ENCODE results near the gene LANCL1.
"Not testable (repeated sequence)": the region's sequence is repeated elsewhere in the genome, so short reads cannot be mapped to it uniquely, and the experiment has no call there.

Gene LANCL1

GRCh38 chr2:210443527-210443926 is 33.0 kb downstream of the LANCL1 start:
- Mint-ChIP-seq H3K4me1 (ENCODE audit: low read depth) (peaks cover 5% of the 10 kb centered on the region), H3K36me3 (ENCODE audit: low read depth) (peaks cover 65% of the 10 kb centered on the region), H3K27ac (no peak overlapping the region), H3K9me3 (peaks cover 12% of the 10 kb centered on the region), H3K27me3 (no peaks in the 10 kb centered on the region), H3K4me3 (no peak overlapping the region)

GRCh38 chr2:210442878-210443277 is 33.7 kb downstream of the LANCL1 start:
- H3K4me1 Mint-ChIP-seq (ENCODE audit: low read depth): peaks cover 5% of the 10 kb centered on the region
- peaks cover 61% of the 10 kb centered on the region for H3K36me3 Mint-ChIP-seq (ENCODE audit: low read depth)
- no peaks in the 10 kb centered on the region for H3K27me3 Mint-ChIP-seq
- H3K27ac Mint-ChIP-seq: no peak overlapping the region
- H3K9me3 Mint-ChIP-seq: peaks cover 5% of the 10 kb centered on the region
- H3K4me3 Mint-ChIP-seq: no peak overlapping the region

- H3K9me3 Mint-ChIP-seq: peaks cover 2% of the 10 kb centered on the region
- H3K36me3 Mint-ChIP-seq (ENCODE audit: low read depth): peaks cover 57% of the 10 kb centered on the region
- H3K27me3 Mint-ChIP-seq: no peaks in the 10 kb centered on the region
- H3K27ac Mint-ChIP-seq: no peak overlapping the region
- peaks cover 5% of the 10 kb centered on the region for H3K4me1 Mint-ChIP-seq (ENCODE audit: low read depth)
- no peak overlapping the region for H3K4me3 Mint-ChIP-seq
Observed at GRCh38 chr2:210442457-210442856, 34.1 kb downstream of the LANCL1 start.

DNA sequence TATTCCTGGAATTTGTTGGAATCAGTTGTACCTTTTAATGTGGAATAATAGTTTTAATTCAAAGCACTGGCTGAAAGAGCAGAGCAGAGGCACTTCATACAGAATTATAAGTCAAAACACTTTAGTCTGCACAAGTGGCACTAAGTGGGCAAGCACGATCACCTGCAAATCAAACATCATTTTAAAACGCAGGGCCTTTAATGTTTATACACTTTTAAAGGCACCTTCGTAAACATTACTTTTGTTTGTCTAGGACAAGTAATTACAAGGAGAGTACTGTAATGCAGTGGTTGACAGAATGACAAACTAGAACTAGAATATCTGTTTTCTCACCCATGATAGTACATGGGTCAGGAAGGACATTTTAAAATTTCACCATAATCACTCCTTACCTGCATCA is 36.4 kb downstream of the LANCL1 start:
- Mint-ChIP-seq H3K9me3 (no peaks in the 10 kb centered on the region), H3K27ac (no peak overlapping the region), H3K4me3 (no peak overlapping the region), H3K4me1 (ENCODE audit: low read depth) (peaks cover 5% of the 10 kb centered on the region), H3K27me3 (no peaks in the 10 kb centered on the region), H3K36me3 (ENCODE audit: low read depth) (peaks cover 57% of the 10 kb centered on the region)

DNA sequence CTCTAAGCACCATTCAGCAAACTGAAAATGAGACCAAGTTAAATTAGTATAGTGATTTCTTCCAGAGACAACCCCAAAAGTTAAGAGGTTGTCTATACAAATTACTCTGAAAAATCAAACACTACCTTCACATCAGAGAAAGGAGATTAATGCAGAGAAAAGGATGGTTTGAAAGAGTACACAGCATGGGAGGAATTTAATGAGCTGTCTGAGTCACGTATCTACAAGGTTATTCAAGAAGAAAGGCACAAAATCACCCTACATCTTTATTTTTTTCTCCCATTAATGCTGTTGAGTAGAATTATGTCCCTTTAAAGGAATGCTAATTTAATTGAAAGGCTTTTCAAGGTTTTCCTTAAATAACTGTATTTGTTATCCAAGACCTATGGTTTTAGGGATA is 41.1 kb downstream of the LANCL1 start:
- Mint-ChIP-seq H3K9me3 (peaks cover 4% of the 10 kb centered on the region), H3K4me1 (ENCODE audit: low read depth) (no peaks in the 10 kb centered on the region), H3K36me3 (ENCODE audit: low read depth) (peaks cover 80% of the 10 kb centered on the region), H3K27ac (no peak overlapping the region), H3K27me3 (no peaks in the 10 kb centered on the region), H3K4me3 (no peak overlapping the region)

DNA sequence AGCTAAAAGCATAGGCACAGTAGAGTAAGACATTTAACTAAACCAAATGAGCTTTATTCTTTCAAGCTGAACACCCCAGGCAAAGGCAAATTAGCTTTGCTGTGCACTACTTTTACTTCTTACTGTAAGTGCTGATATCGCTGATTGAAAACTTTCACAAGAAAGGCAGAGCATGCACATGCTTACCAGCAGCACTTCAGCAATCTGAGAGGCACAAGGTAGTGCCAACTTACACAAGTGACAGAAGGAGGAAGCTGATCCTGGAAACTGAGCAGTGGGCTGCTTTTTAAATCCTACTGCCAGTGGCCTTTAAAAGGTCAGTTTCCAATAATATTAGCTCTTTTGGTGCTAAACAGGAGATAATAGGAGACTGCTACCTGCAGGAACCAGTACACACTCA is 43.9 kb downstream of the LANCL1 start:
- Mint-ChIP-seq H3K36me3 (ENCODE audit: low read depth) (peaks cover 89% of the 10 kb centered on the region), H3K27me3 (no peaks in the 10 kb centered on the region)

GRCh38 chr2:210429403-210430137 is 47.0 kb downstream of the LANCL1 start:
- no peak overlapping the region for H3K27ac Mint-ChIP-seq
- no peaks in the 10 kb centered on the region for H3K4me1 Mint-ChIP-seq (ENCODE audit: low read depth)
- peaks cover 93% of the 10 kb centered on the region for H3K36me3 Mint-ChIP-seq (ENCODE audit: low read depth)
- no peaks in the 10 kb centered on the region for H3K27me3 Mint-ChIP-seq
- peaks cover 35% of the 10 kb centered on the region for H3K9me3 Mint-ChIP-seq
- H3K4me3 Mint-ChIP-seq: no peak overlapping the region

More for the DNA sequence above, 43.9 kb downstream of the LANCL1 start:
- Mint-ChIP-seq H3K9me3 (peaks cover 11% of the 10 kb centered on the region), H3K4me1 (ENCODE audit: low read depth) (no peaks in the 10 kb centered on the region), H3K4me3 (no peak overlapping the region), H3K27ac (no peak overlapping the region)

DNA sequence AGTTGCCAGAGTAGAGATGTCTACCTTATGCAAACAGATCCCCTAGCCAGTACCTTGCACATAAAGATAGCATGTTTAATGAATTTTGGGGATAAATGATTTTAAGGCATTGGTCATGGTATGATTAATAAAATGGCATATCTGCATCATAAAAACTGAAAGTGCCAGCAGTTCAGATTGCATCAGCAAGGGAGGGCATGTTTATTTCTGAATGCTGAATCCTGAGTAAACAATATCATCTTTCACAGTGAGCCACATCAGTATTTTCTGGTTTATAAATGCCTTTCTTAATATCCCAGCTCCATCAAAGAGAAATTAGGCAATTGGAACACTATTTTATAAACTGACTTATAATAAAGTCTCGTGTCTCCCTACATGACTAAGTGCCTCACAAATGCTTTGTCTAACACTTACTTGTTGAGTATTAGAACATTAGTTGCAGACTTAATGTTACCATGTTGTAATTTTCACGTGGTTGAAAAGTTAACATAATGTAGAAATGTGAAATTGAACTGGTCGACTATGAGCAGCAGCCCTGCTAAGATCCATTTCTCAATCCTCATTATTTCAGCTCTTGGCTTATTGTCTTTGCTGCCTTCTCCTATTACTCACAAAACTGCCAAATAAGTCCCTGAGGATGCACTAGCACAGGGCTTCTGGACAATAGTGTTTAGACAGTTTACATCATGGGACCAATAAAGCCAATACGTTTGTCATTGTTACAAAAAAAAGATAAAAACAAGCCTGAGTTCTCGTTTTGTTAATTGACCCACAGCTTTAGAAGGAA is 48.0 kb downstream of the LANCL1 start:
- peaks cover 83% of the 10 kb centered on the region for H3K36me3 Mint-ChIP-seq (ENCODE audit: low read depth)

GRCh38 chr2:210427309-210427708 is 49.2 kb downstream of the LANCL1 start:
- H3K4me3 Mint-ChIP-seq; H3K4me1 Mint-ChIP-seq (ENCODE audit: low read depth); H3K27me3 Mint-ChIP-seq; H3K27ac Mint-ChIP-seq: not testable (repeated sequence)
- Mint-ChIP-seq H3K36me3 (ENCODE audit: low read depth) (peaks cover 70% of the 10 kb centered on the region), H3K9me3 (peaks cover 36% of the 10 kb centered on the region)

More for the DNA sequence above, 48.0 kb downstream of the LANCL1 start:
- Mint-ChIP-seq H3K27me3 (no peaks in the 10 kb centered on the region), H3K27ac (no peak overlapping the region), H3K4me3 (no peak overlapping the region), H3K9me3 (peaks cover 35% of the 10 kb centered on the region), H3K4me1 (ENCODE audit: low read depth) (no peaks in the 10 kb centered on the region)

GRCh38 chr2:210422366-210422765 is 54.2 kb downstream of the LANCL1 start:
- H3K27me3 Mint-ChIP-seq: peaks cover 13% of the 10 kb centered on the region
- H3K27ac Mint-ChIP-seq: no peak overlapping the region
- peaks cover 21% of the 10 kb centered on the region for H3K36me3 Mint-ChIP-seq (ENCODE audit: low read depth)
- H3K4me1 Mint-ChIP-seq (ENCODE audit: low read depth): no peaks in the 10 kb centered on the region
- peaks cover 26% of the 10 kb centered on the region for H3K9me3 Mint-ChIP-seq
- H3K4me3 Mint-ChIP-seq: no peak overlapping the region

DNA sequence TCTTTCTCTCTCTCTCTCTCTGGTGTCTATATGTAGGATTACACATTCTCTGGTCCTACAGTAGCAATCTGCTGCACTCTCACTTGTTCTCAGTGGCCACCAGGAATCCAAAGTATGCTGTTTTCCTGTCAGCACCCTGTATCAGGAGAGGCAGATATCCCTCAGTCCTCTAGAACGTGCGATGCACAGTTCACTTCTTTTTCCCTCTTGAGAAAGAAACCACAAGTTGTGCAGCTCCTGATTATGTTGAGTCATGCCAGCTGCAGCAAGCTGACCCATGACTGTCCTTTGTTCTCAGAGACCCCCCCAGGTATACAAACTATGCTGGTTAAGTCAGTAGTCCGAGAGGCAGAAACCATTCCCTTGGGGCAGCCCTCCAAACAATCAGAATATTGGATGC is 54.6 kb downstream of the LANCL1 start:
- H3K9me3 Mint-ChIP-seq: peaks cover 21% of the 10 kb centered on the region
- no peak overlapping the region for H3K27ac Mint-ChIP-seq
- H3K4me3 Mint-ChIP-seq: no peak overlapping the region
- peaks cover 13% of the 10 kb centered on the region for H3K27me3 Mint-ChIP-seq
- peaks cover 16% of the 10 kb centered on the region for H3K36me3 Mint-ChIP-seq (ENCODE audit: low read depth)
- H3K4me1 Mint-ChIP-seq (ENCODE audit: low read depth): no peaks in the 10 kb centered on the region

- Mint-ChIP-seq H3K27me3 (peaks cover 6% of the 10 kb centered on the region), H3K4me3 (no peak overlapping the region), H3K27ac (no peak overlapping the region), H3K9me3 (peaks cover 14% of the 10 kb centered on the region), H3K4me1 (ENCODE audit: low read depth) (no peaks in the 10 kb centered on the region), H3K36me3 (ENCODE audit: low read depth) (no peaks in the 10 kb centered on the region)
Observed at GRCh38 chr2:210412660-210413059, 63.9 kb downstream of the LANCL1 start.

DNA sequence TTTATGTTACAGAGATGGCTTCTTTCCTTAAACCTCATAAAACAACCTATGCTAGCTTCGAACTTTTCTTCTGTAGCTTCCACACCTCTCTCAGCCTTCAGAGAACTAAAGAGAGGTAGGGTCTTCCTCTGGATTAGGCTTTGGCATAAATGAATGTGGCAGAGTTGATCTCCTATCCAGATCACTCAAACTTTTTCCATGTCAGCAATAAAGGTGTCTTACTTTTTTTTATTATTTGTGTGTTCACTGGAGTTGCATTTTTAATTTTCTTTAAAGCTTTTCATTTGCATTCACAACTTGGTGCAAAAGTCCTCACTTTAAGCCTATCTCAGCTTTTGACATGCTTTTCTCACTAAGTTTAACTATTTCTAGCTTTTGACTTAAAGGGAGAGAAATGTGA is 66.0 kb downstream of the LANCL1 start:
- Mint-ChIP-seq H3K4me3 (no peak overlapping the region), H3K9me3 (peaks cover 11% of the 10 kb centered on the region), H3K36me3 (ENCODE audit: low read depth) (no peaks in the 10 kb centered on the region), H3K27ac (no peak overlapping the region), H3K4me1 (ENCODE audit: low read depth) (no peaks in the 10 kb centered on the region), H3K27me3 (peaks cover 6% of the 10 kb centered on the region)

DNA sequence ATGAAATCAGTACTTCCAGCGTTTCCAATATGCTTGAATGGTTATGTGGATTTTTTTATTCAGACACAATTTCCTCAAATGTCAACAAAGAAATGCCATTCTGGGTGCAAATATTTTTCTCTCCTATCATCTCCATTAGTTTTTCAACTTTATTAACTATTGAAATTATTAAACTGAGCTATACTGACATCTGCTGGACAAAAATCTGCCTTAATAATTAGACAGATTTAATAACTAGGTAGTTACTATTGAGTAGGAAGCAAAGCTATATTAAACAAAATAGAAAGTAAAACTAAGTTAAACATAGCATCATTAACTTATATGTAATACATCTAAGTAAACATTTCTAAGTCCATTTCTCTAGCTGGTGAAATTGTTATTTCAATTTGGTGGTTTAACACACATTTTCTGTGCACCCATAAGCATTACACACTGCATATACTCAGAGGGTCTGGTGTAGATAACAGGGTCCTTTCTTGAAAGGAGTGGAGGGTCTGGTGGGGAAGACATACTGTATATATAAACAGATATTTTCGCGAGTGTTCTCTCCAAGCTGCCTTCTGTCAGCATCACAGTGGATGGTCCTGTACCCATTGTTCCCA is 77.0 kb downstream of the LANCL1 start:
- Mint-ChIP-seq H3K4me3 (no peak overlapping the region), H3K27ac (no peak overlapping the region), H3K9me3 (no peaks in the 10 kb centered on the region), H3K36me3 (ENCODE audit: low read depth) (no peaks in the 10 kb centered on the region), H3K4me1 (ENCODE audit: low read depth) (no peaks in the 10 kb centered on the region), H3K27me3 (no peaks in the 10 kb centered on the region)

DNA sequence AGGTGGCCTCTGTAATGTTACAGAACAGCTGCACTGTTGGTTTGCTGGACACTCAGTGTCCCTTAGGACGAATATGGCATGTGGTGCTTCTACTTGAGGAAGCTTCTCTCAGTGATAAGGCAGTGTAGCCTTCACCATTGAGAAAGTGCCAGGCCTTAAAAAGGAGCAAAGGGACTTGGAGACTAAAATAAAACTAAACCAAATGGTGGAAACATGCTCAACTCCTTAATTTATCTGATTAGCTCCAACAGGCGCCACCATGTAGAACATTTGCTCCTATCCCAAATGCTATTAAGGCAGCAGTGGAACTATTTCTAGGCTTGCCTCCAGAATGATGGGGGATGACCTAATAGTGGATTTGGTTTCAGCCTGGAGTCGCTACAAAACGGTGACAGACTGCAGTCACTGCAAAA is 84.1 kb downstream of the LANCL1 start:
- Mint-ChIP-seq H3K36me3 (ENCODE audit: low read depth) (no peaks in the 10 kb centered on the region), H3K4me3 (no peak overlapping the region), H3K27me3 (peaks cover 5% of the 10 kb centered on the region), H3K4me1 (ENCODE audit: low read depth) (no peaks in the 10 kb centered on the region), H3K9me3 (no peaks in the 10 kb centered on the region), H3K27ac (no peak overlapping the region)

Measured in stimulated activated naive CD8-positive, alpha-beta T cell treated with anti-CD3 and anti-CD28 coated beads, Interleukin-15, Interleukin-2, amounts not matched to agents 100 ng/mL and 50 ng/mL, for 24 hours (primary cell).